Measurements from ENCODE around the gene PDZD11. TPM values are rescaled to one million over a fixed set of nuclear protein-coding genes. Genes with fewer than 3 reads are reported as not detected.
A peak's percentile ranks its signal among the peaks of the same experiment; 100 is the strongest.
"Not testable (repeated sequence)": the region's sequence is repeated elsewhere in the genome, so short reads cannot be mapped to it uniquely, and the experiment has no call there.

Gene PDZD11
- 40.4 TPM for total RNA-seq

GRCh38 chrX:70289793-70290770 lies at the start of gene PDZD11, which contains the start of gene KIF4A:
Gene PDZD11 (minus strand): TSS chrX:70289927. CDS start chrX:70289341, 586 bp downstream.
Gene KIF4A (plus strand): TSS chrX:70290104. CDS start chrX:70290459, 355 bp downstream.
- DNase-seq (ENCODE audit: low spot score), result peak; percentile 82

DNA sequence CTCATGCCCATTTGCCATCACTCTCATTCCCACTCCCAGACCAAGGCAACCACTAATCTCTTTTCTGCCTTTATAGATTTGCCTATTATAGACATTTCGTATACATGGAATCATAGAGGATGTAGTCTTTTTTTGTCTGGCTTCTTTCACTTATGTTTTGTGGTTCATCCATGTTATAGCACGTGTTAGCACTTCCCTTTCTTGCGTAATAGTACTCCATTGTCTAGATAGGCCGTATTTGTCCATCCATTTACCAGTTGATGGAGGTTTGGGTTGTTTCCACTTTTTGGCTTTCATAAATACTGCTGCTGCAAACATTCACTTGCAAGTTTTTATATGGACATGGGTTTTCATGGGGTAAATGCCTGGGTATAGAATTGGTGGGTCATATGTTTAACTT lies 48.6 kb upstream of the PDZD11 start:
- DNase-seq (ENCODE audit: low spot score), result no peak

- DNase-seq (ENCODE audit: low spot score), result no peak
Observed at GRCh38 chrX:70336767-70337166, 47.0 kb upstream of the PDZD11 start.

DNA sequence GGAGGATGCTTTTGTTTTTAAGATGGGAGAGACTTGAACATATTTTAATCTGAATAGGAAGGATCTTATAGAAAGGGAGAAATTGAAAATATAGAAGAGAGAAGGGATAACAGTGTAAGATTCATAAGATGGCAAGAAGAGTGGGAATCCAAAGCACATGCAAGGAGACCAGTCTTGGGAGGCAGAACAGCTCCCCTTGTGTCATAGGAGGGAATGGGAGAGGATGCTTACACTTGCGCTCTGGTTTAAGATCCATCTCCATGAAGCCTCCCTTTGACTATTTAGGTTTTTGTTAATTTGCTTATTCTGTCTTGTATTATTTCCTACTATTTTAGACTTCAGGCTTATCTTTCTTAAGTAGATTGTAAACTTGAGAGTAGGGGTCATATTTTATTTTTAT lies 42.9 kb upstream of the PDZD11 start:
- DNase-seq (ENCODE audit: low spot score), result no peak

GRCh38 chrX:70331161-70331560 lies 41.4 kb upstream of the PDZD11 start:
- no peak for DNase-seq (ENCODE audit: low spot score)

DNA sequence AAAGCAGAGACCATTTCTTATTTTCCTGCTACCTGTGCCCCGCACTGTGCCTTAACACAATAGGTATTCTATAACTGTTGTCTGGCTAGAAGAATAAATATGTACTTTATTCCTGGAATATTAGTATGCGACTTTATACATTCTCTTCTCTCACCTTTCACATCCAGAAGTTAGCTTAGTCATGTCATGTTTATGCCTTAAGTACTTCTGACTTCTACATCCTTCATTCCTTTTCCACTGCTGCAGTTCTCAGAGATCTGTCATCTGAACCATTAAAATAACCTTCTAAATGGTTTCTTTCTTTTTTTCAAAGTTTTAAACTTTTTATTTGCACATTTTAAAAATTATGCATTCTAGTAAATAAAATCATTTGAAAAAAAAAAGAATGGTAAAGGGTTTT lies 34.6 kb upstream of the PDZD11 start:
- no peak for DNase-seq (ENCODE audit: low spot score)

DNA sequence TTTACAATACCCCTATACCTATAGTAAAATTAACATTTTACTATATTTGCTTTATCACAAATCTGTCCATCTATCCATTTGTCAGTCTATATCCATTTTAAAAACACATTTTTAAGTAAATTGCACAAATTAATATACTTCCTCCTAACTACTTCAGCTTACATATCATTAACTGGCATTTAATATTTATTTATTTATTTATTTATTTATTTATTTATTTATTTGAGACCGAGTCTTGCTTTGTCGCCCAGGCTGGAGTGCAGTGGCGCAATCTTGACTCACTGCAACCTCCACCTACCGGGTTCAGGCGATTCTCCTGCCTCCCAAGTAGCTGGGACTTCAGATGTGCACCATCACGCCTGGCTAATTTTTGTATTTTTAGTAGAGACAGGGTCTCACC lies 33.9 kb upstream of the PDZD11 start:
- DNase-seq (ENCODE audit: low spot score), result not testable (repeated sequence)

DNA sequence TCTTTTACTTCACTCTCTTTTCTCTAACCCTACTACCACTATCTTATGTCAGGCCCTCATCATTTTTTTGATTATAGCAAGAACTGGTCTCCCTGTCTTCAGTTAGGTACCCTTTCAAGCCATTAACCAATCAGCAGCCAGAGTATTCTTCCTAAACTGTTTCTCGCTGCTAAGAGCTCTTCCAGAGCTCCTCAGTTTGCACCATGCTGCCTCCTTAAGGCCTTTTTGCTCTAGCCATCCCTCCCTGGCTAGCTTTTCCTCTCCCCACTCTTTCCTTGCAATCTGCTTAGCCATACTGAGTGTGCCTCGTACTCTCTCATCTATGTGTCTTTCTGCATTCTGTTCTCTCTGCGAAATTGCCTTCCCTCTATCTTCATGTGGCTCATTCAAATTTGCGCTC lies 33.1 kb upstream of the PDZD11 start:
- no peak for DNase-seq (ENCODE audit: low spot score)

- DNase-seq (ENCODE audit: low spot score), result no peak
Observed at GRCh38 chrX:70313503-70313902, 23.8 kb upstream of the PDZD11 start.

- DNase-seq (ENCODE audit: low spot score), result no peak
Observed at GRCh38 chrX:70301716-70302115, 12.0 kb upstream of the PDZD11 start.

DNA sequence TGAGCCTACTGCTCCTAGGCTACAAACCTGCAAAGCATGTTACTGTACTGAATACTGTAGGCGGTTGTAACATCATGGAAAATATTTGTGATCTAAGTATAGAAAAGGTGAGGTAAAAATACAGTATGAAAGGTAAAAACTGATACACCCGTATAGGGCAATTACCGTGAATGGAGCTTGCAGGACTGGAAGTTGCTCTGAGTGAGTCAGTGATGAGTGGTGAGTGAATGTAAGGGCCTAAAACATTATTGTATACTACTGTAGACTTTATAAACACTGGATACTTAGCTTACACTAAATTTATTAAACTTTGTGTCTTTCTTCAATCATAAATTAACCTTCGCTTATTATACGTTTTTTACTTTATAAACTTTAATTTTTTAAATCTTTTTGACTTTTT lies 3.9 kb upstream of the PDZD11 start:
- no peak for DNase-seq (ENCODE audit: low spot score)

GRCh38 chrX:70292788-70293187 lies 3.1 kb upstream of the PDZD11 start:
- no peak for DNase-seq (ENCODE audit: low spot score)

- no peak for DNase-seq (ENCODE audit: low spot score)
Observed at GRCh38 chrX:70289168-70289792, 447 bp downstream of the PDZD11 start.

GRCh38 chrX:70281951-70282350 lies 7.8 kb downstream of the PDZD11 start, which contains the start of gene RAB41:
Gene RAB41 (plus strand): TSS chrX:70282172. CDS start chrX:70282218, 46 bp downstream.
- no peak for DNase-seq (ENCODE audit: low spot score)

DNA sequence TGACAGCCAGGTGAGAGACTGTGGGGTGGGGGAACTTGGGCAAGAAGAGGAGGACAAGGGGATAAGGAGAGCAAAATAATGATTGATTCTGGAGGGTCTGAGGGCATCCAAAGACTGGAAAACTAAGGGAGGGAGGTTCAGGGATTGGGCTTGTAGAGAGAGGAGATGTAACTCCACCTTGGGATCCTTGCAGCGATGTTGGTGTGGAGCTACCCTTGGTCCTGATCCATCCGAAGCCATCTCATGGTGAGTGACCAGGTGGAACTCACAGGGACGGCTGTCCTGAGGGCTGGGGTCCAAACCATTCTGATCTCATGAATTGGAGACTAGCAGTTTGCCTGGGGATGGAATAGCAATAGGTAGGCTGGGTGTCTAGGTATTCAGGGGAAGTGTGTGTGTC lies 9.2 kb downstream of the PDZD11 start:
- no peak for DNase-seq (ENCODE audit: low spot score)

GRCh38 chrX:70279081-70279480 lies 10.6 kb downstream of the PDZD11 start:
- DNase-seq (ENCODE audit: low spot score), result no peak

DNA sequence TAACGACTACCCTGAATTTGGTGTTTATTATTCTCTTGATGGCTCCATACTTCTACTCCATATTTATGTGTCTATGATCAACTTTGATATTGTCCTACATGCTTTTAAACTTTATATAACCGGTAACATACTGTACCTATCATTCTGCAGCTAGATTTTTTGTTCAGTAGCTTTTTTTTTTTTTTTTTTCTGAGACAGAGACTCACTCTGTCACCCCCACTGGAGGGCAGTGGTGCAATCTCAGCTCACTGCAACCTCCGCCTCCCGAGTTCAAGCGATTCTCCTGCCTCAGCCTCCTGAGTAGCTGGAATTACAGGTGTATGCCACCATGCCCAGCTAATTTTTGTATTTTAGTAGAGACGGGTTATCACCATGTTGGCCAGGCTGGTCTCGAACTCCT lies 15.7 kb downstream of the PDZD11 start:
- DNase-seq (ENCODE audit: low spot score), result not testable (repeated sequence)

DNA sequence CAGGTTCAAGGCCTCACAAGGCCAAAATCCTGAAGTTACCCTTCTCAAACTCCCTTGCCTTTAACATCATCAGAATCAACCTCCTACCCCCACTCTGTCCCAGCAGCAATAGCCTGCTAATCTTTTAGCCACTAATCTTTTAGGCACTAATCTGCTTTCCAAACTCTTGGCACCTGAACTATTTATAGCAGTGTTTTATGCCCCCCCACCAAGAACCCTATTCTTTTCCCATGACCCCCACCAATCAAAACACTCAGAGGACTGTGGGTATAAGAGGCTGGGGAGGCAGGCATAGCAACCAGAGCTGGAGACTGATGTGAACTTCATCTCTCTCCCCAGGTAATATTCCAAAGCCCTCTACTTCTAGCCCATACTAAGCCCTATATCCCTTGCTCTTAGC lies 21.7 kb downstream of the PDZD11 start, which contains the start of gene ARR3:
Gene ARR3 (plus strand): TSS at position 301 of the 400 bp plus-strand sequence. CDS start 1,052 bp downstream, outside the sequence.
- DNase-seq (ENCODE audit: low spot score), result no peak

DNA sequence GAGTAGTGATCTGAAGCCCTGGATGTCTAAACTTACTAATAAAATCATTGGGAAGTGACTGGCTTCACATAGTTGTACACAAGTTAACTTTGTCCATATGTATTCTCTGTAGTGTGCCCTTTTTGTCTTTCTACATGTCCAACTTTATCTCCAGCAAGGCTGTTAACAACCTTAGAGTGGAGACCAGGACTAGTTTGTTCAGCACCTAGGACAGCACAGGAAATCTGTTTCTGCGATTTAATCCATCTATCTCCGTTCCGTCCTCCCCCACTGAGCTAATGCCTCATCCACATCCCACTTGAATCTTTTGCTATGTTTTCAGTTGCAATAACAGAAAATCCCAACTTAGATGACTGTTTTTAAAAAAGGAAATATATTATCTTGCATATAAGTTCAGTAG lies 24.9 kb downstream of the PDZD11 start:
- no peak for DNase-seq (ENCODE audit: low spot score)

DNA sequence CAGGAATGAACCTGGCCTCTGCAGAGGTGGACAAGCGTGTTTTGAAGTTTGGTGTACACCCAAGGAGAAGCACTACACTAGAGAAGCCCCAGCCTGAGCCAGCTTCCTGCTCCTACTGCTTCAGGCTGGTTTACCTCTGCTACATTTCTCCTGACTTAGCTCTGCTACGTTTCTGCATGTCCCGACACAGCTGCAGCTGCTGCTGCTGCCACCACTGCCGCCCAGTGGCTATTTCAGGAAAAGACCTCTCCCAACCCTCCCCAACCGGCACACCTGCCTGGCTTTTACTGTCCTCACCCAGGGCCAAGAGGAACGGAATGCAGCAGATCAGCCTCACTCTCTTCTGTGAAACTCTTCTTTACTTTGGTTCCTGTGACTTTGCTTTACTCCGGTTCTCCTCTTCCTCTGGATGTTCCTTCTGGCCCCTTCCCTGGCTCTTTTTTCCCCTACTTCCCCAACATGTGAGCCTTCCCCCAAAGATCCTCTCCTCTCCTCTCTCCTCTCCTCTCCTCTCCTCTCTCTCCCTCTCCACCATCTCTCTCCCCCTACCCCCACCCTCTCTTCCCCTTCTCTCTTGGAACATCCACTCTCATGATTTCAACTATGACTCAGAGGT lies 26.7 kb downstream of the PDZD11 start:
- peak; percentile 65 for DNase-seq (ENCODE audit: low spot score)

DNA sequence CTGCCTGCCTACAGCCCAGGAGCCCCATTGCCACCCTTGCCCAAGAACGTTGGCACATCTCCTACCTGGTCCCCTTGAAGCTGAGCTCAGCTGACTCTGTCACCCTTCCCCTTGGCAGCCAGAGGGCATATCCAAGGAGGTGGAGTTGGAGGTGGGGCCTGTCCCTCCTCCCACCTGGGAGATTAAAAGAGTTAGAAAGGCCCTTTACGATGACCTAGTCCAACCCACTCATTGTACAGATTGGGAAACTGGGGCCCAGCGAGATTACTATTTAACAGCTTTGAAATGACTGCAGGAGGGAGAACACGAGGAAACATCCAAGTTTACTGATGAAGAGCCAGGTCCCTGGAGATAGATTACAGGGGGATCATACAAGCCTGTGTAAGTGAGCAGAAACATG lies 29.6 kb downstream of the PDZD11 start, which contains the start of gene P2RY4:
Gene P2RY4 (minus strand): TSS at position 101 of the 400 bp plus-strand sequence. CDS start 580 bp downstream, outside the sequence.
- DNase-seq (ENCODE audit: low spot score), result no peak
